ENCODE results near the gene SBNO1.

The SBNO1 gene

DNA sequence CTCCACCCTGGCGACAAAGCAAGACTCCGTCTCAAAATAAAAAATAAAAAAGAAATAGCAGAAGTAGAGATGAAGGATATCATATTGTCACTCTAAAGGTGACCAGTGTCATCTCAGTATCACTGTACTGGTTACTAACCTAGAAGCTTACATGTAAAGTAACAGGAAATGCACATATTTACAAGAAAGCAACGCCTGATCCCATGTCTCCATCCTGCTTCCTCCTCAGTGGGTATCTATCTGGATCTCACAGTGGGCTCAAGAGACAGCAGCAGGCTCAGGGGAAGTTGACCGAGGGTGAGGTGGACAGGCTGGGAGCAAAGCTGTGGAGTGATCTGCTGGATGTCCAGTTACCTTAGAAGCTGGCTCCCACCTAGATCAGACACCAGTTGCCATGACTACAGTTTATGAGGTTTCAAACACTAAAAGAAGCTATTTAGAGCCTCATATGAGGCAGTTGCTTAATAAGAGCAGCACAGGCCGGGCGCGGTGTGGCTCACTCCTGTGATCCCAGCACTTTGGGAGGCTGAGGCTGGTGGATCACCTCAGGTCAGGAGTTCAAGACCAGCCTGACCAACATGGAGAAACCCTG, 120.9 kb downstream of the SBNO1 start:
- DNase-seq = no peak

GRCh38 chr12:123242116-123242904, 122.3 kb downstream of the SBNO1 start:
- DNase-seq = no peak

Data from NCI-H1694 (cell line).